ENCODE measurements around the gene TUBGCP2. TPM values are rescaled to one million over a fixed set of nuclear protein-coding genes. Genes with fewer than 3 reads are reported as not detected.
"Not testable (repeated sequence)": the region's sequence is repeated elsewhere in the genome, so short reads cannot be mapped to it uniquely, and the experiment has no call there.

TUBGCP2 gene
- total RNA-seq, 4 donors from 2014 or later = 37.5 to 68.3 (median 47.6) TPM

DNA sequence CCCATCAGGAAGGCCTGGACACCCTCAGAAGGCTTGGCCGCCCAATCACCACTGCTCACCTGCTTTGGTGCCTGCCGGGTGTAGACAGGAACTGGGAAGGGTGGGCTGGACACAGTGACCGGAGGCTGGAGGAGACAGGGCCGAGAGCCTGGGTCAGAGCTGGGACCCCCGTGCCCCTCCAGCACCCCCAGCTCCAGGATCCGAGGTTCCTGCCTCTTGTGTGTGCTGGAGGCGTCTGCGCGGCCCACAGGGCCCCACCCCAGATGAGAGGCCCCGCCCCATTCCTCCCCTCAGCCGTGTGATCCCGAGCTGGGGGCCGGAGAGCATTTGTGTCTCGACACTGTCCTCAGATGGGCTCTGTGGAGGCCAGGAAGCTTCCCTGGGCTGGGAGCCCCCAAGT lies 41.4 kb downstream of the TUBGCP2 start:
- H3K27me3 ChIP-seq = no peaks in the 10 kb centered on the region
- H3K27ac ChIP-seq = no peak overlapping the region
- no peaks in the 10 kb centered on the region for H3K9me3 ChIP-seq
- in situ Hi-C loops (cut with MboI; ENCODE audit: low pct_ligation_motif_present in 1 of 4, low pct_unique_long_range_greater_than_20kb in 1 of 4, low sequenced_read_pairs in 3 of 4) = loop anchor here in 1 of 4 donors (10.0 kb wide), 1 partner anchor 48 kb away; no protein-coding TSS in a partner anchor
- TF ChIP-seq EP300 (IDR thresholded peaks at IDR 0.05; ENCODE audit: low read depth) (no peak), POLR2AphosphoS5 (IDR thresholded peaks at IDR 0.05) (no peak), POLR2A (IDR thresholded peaks at IDR 0.05) (no peak)
- TF ChIP-seq, protein P1, sequence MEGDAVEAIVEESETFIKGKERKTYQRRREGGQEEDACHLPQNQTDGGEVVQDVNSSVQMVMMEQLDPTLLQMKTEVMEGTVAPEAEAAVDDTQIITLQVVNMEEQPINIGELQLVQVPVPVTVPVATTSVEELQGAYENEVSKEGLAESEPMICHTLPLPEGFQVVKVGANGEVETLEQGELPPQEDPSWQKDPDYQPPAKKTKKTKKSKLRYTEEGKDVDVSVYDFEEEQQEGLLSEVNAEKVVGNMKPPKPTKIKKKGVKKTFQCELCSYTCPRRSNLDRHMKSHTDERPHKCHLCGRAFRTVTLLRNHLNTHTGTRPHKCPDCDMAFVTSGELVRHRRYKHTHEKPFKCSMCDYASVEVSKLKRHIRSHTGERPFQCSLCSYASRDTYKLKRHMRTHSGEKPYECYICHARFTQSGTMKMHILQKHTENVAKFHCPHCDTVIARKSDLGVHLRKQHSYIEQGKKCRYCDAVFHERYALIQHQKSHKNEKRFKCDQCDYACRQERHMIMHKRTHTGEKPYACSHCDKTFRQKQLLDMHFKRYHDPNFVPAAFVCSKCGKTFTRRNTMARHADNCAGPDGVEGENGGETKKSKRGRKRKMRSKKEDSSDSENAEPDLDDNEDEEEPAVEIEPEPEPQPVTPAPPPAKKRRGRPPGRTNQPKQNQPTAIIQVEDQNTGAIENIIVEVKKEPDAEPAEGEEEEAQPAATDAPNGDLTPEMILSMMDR (IDR thresholded peaks at IDR 0.05) = no peak
- H3K36me3 ChIP-seq = no peaks in the 10 kb centered on the region
- no peak overlapping the region for H3K4me3 ChIP-seq
- 85% methylated on average over 14 of the region's 14 CpGs; no CpG with 5 or more reads in 1 of the 2 donors for WGBS, 2 donors (ENCODE audit: low coverage in 1 of 2)
- intact Hi-C loops (cut with DNase I; ENCODE audit: low total_unique reads) = no loop called here
- peaks cover 8 to 33% (median 17%) of the 10 kb centered on the region in 4 donors for H3K4me1 ChIP-seq
- no peak for DNase-seq

DNA sequence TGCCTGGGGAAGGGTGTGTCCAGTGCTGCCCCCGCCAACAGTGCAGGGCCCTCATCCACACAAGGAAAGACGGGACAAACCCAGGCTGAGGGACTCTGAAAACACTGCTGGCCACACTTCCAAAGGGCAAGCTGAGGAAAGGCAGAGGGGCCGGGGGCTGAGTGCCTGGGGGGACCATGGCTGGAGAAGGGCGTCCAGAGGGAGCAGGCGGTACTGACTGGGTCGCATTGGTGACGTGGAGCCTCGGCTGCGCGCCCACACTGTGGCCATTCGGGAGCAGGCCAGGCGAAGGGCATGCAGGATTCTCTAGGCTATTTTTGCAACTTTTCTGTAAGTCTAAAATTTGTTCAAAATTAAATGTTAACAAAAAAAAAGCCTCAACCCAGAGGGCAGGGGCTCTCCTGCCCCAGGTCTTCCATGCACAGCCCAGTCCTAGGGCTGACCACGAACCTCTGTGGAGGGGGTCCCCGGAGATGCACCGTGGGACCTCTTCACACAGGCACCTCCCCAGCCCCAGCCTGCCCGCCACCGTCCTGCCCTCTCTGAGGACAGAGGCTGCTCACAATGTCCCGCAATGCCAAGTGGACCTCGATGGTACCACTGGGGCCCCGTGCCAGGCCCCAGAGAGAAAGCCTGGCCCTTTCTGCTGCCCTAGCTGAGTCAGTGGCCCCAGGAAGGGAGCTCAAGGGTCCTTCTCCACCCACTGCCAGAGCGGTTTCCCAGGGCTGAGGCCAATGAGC lies 42.4 kb downstream of the TUBGCP2 start:
- no peaks in the 10 kb centered on the region for H3K27me3 ChIP-seq
- no peaks in the 10 kb centered on the region for H3K9me3 ChIP-seq
- no peak for DNase-seq
- in situ Hi-C loops (cut with MboI; ENCODE audit: low pct_ligation_motif_present in 1 of 4, low pct_unique_long_range_greater_than_20kb in 1 of 4, low sequenced_read_pairs in 3 of 4) (loop anchor here in 1 of 4 donors (10.0 kb wide), 1 partner anchor 49 kb away; no protein-coding TSS in a partner anchor), intact Hi-C loops (cut with DNase I; ENCODE audit: low total_unique reads) (no loop called here)
- H3K36me3 ChIP-seq = no peaks in the 10 kb centered on the region
- no peak overlapping the region for H3K4me3 ChIP-seq
- TF ChIP-seq, protein P1 (IDR thresholded peaks at IDR 0.05) = no peak
- TF ChIP-seq EP300 (IDR thresholded peaks at IDR 0.05; ENCODE audit: low read depth) (no peak), POLR2AphosphoS5 (IDR thresholded peaks at IDR 0.05) (no peak), POLR2A (IDR thresholded peaks at IDR 0.05) (no peak)
- WGBS, 2 donors (ENCODE audit: low coverage in 1 of 2) = 82 to 91% methylated on average over 8 to 21 of the region's 21 CpGs
- H3K4me1 ChIP-seq = peaks cover 10 to 37% (median 22%) of the 10 kb centered on the region in 4 donors
- H3K27ac ChIP-seq = no peak overlapping the region

DNA sequence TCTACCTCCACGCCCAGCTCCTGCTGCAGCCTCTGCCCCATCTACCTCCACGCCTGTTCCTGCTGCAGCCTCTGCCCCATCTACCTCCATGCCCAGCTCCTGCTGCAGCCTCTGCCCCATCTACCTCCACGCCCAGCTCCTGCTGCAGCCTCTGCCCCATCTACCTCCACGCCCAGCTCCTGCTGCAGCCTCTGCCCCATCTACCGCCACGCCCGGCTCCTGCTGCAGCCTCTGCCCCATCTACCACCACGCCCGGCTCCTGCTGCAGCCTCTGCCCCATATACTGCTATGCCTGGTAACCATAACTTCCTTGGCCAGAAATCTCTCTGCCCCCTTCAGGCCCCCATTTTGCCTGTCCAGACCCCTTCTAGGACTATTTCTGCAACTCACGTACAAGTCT lies 43.6 kb downstream of the TUBGCP2 start:
- H3K27ac ChIP-seq; intact Hi-C loops (cut with DNase I; ENCODE audit: low total_unique reads); H3K9me3 ChIP-seq; H3K36me3 ChIP-seq; H3K27me3 ChIP-seq; H3K4me3 ChIP-seq: not testable (repeated sequence)
- 51 to 55% methylated on average over 2 to 9 of the region's 10 CpGs for WGBS, 2 donors (ENCODE audit: low coverage in 1 of 2)
- DNase-seq = peak; percentile 50
- peaks cover 17 to 48% (median 30%) of the 10 kb centered on the region in 4 donors for H3K4me1 ChIP-seq
- in situ Hi-C loops (cut with MboI; ENCODE audit: low pct_ligation_motif_present in 1 of 4, low pct_unique_long_range_greater_than_20kb in 1 of 4, low sequenced_read_pairs in 3 of 4) = loop anchor here in 1 of 4 donors (10.0 kb wide), 1 partner anchor 50 kb away; no protein-coding TSS in a partner anchor

DNA sequence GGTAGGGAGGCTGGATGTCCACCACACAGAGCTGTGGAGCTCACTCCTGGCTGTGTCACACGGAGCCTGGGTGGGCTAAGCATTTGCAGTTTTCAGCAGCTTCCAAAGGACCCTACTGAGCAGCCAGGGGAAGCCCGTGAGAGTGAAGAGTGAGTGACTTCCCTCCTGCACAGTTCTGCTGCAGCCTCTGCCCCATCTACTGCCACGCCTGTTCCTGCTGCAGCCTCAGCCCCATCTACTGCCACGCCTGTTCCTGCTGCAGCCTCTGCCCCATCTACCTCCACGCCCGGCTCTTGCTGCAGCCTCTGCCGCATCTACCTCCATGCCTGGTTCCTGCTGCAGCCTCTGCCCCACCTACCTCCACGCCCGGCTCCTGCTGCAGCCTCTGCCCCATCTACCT lies 44.2 kb downstream of the TUBGCP2 start:
- Histone ChIP-seq H3K4me3 (no peak overlapping the region), H3K27ac (peak overlapping the region in 2 of 4 donors; percentile 8 to 59), H3K4me1 (peaks cover 17 to 49% (median 30%) of the 10 kb centered on the region in 4 donors), H3K27me3 (no peaks in the 10 kb centered on the region), H3K9me3 (no peaks in the 10 kb centered on the region), H3K36me3 (no peaks in the 10 kb centered on the region)
- DNase-seq = peak; percentile 70
- intact Hi-C loops (cut with DNase I; ENCODE audit: low total_unique reads) (no loop called here), in situ Hi-C loops (cut with MboI; ENCODE audit: low pct_ligation_motif_present in 1 of 4, low pct_unique_long_range_greater_than_20kb in 1 of 4, low sequenced_read_pairs in 3 of 4) (loop anchor here in 1 of 4 donors (10.0 kb wide), 1 partner anchor 50 kb away; no protein-coding TSS in a partner anchor)
- TF ChIP-seq POLR2AphosphoS5 (IDR thresholded peaks at IDR 0.05) (no peak), EP300 (IDR thresholded peaks at IDR 0.05; ENCODE audit: low read depth) (no peak), POLR2A (IDR thresholded peaks at IDR 0.05) (no peak)
- TF ChIP-seq, protein P1 (IDR thresholded peaks at IDR 0.05) = no peak
- WGBS, 2 donors (ENCODE audit: low coverage in 1 of 2) = 28 to 31% methylated on average over 4 to 9 of the region's 9 CpGs
